GM19324 (cell line): Measurements from ENCODE around the gene CCDC85A.

Source experiments
- ATAC-seq: cut with Tn5 transposase; IDR thresholded peaks from one replicate; pipeline ENCODE4 v1.9.1; 2021; ENCODE audit warnings: mild to moderate bottlenecking, moderate library complexity; ENCODE audit not compliant: unreplicated experiment, low FRiP score

The CCDC85A gene

GRCh38 chr2:56348392-56349210 lies 164.8 kb downstream of the CCDC85A start:
- ATAC-seq, result peak; percentile 75

GRCh38 chr2:56357655-56358295 lies 174.0 kb downstream of the CCDC85A start:
- ATAC-seq, result no peak

GRCh38 chr2:56361844-56362243 lies 178.1 kb downstream of the CCDC85A start:
- no peak for ATAC-seq

- ATAC-seq, result no peak
Measured at GRCh38 chr2:56364902-56365301, 181.1 kb downstream of the CCDC85A start.

DNA sequence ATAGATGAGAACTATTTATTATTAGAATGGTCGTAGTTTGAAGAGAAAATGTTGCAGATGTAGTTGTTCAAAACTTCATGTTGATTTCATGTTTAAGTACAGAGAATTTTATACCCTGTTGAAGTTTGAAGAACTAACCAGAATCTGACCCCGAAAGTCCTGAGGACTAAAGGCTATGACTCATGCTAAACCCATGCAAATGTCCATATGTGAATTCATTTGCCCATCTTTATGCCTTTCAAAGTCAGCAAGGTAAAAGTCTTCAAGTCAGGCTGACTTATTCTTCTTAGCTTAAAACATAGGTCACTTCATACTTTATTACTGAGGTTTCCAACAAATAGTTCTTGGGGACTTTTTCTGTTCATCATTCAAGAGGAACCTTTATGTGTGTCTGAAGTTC lies 185.5 kb downstream of the CCDC85A start:
- no peak for ATAC-seq

DNA sequence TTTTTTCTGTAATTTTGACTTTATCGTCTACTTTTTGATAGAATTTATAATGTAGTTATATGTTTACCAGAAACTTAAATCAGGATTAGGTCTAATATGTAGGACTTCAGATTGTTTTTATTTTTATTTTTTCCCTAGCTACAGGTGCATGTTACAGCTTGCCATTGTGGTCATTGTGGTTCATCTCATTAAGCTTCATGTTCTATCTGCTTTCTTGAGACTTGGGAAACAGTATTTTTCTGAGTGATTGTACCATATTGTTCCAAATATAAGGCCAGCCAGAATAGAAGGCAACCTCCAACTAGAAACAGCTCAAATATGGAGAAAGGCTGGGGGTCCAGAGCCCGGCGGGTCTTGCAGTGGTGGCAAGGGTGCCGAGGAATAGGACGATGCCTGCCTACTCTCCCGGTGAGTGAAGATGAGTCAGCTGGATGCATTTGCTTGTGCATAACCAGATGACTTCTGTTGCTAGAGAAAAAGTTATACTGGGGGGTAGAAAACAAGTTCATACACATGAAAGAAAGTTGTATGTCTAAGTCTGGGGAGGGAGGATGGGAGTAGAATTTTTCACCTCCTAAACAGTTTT lies 188.4 kb downstream of the CCDC85A start:
- ATAC-seq, result no peak

DNA sequence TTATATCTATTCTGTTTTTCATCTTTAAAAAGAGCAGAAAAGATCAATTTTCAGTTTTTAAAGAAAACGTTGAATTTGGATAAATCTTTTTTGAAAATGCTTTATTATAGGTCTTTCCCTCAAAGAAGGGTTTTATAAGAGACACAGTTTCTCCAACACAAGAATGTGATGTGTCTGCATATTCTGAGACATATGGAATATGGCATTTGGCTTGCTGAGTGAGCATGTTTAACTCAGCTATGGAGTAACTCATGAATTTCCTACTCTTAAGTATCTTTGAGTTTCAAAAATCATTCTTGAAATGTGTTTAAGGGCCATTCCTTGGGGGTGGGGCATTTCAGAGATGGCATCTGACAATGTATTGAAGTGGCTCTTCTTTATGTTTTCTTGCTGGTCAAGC lies 191.5 kb downstream of the CCDC85A start:
- ATAC-seq, result no peak

DNA sequence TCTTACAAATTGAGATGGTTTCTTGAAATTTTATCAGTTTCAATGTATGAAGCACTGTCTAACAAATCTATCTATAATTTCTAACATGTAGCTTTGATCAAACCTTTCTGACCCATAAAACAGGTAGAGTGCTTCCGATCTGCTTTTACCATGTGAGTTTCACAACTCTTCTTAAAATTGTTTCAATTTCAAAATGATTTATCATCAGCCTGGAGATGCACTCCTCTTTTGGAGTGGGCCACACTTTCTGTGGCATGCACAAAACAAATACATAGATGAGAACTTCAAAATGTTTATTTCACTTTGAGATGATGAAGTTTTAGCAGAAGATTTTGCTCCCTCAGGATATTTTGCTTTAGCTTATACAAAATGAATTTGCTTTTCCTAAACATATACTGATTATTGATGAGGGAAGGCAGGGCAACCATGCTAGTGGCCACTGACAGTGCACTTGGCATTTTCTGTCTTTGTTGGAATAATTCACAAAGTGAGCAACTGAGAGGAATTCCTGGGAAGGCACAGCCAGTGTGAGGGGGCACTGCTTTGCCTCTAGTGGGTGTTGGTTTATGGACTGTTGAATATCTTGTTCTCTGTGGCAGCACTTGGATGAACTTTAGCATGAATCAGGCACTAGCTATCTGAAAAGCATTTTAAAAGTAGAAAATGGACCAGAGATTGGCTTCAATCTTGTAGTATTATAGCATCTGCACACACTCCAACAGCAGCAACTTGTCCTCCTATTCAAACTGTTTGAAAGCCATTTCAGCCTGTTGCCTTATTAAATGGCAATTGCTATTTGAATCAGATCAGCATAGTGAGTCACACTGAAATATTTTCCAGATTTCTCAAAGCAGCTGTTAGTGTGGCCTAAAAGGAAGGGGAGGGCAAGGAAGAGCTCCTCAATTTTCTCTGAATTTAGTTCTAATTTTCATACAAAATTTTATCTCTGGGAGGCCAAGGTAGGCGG lies 193.2 kb downstream of the CCDC85A start:
- no peak for ATAC-seq

DNA sequence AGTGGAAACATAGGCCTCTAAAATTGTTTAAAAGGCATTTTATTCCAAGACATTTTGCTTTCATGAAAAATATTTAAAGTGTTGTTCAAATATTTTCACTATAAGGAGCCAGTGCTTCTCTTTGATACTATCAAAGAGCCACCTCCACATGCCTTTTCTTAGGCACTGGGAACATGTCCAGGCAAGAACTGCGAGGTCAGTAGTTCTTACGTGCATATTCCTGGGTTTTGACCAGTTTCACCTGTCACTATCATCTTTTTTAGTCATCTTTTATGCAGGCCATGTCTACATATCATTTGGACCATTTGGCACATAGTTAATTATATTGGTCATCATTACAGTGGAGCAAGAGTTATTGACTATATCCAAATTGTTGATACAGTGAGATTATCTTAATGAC lies 195.3 kb downstream of the CCDC85A start:
- no peak for ATAC-seq

GRCh38 chr2:56380861-56381260 lies 197.1 kb downstream of the CCDC85A start:
- ATAC-seq, result no peak

DNA sequence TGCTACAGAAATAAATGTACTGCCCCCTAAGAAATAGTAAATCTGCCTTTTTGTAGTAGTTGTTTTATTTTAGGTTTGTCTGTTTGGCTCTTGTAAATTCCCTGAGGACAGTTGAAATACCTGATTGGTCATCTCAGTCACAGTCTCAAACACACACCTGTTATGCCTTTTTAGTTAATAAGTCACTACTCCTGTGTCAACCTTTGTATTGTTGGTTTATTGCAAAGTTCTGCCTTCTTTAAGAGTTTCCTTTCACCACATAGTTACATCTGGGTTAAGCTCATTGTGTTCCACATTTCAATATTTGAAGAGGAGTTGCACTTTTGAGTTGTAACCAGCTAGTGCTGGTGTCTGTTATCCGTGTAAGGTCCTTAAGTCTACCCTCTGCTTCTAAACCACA lies 198.7 kb downstream of the CCDC85A start:
- no peak for ATAC-seq

DNA sequence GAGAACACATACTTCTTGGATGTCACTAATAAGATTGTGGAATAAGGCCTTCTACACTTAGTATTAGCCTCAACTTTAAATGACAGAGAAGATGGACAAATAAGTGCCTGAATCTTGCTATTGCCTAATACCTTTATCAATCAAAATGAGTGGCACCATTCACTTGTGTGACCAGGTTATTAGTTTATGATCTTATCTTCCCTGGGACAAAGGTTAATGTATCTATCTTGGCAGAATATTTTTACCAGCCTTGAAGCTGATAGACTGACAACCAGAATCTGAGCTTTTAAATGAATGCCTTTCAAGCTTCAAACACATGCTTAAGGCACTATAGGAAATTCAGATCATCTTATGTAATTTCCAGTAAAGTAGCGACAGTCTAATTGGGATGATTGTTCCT lies 202.9 kb downstream of the CCDC85A start:
- ATAC-seq, result no peak

GRCh38 chr2:56390644-56391043 lies 206.9 kb downstream of the CCDC85A start:
- ATAC-seq, result no peak

GRCh38 chr2:56410140-56410539 lies 226.3 kb downstream of the CCDC85A start:
- ATAC-seq, result no peak

- ATAC-seq, result no peak
Measured at GRCh38 chr2:56416500-56417176, 232.8 kb downstream of the CCDC85A start.
